Neuron (in vitro differentiated cells): ENCODE results near the gene NET1.

Experiments
- H2AFZ ChIP-seq: one replicate; pipeline ENCODE4 v1.6.1; 2013; ENCODE audit warnings: low read depth, mild to moderate bottlenecking, inconsistent platforms, low read length, moderate library complexity
- H3K27me3 ChIP-seq: one replicate; pipeline ENCODE4 v1.6.1; 2013; ENCODE audit warnings: low read length; ENCODE audit not compliant: insufficient read depth
- H3K36me3 ChIP-seq: one replicate; pipeline ENCODE4 v1.6.1; 2013; ENCODE audit warnings: low read length; ENCODE audit not compliant: insufficient read depth
- H3K4me1 ChIP-seq: one replicate; pipeline ENCODE4 v1.6.1; 2013; ENCODE audit warnings: low read length; ENCODE audit not compliant: insufficient read depth
- H3K4me3 ChIP-seq: 2 replicates; pipeline ENCODE4 v1.5.1; 2013; ENCODE audit warnings: mild to moderate bottlenecking, low read length, moderate library complexity
- H3K9me3 ChIP-seq: one replicate; pipeline ENCODE4 v1.6.1; 2013; ENCODE audit warnings: low read length

Gene NET1

GRCh38 chr10:5381187-5381586 is 31.2 kb upstream of the NET1 start:
- Histone ChIP-seq H3K27me3 (no peaks in the 10 kb centered on the region), H3K4me3 (no peak overlapping the region), H3K9me3 (no peaks in the 10 kb centered on the region), H2AFZ (no peak overlapping the region), H3K36me3 (no peaks in the 10 kb centered on the region), H3K4me1 (no peaks in the 10 kb centered on the region)

- no peaks in the 10 kb centered on the region for H3K27me3 ChIP-seq
- H2AFZ ChIP-seq: no peak overlapping the region
- no peak overlapping the region for H3K4me3 ChIP-seq
- H3K4me1 ChIP-seq: no peaks in the 10 kb centered on the region
- no peaks in the 10 kb centered on the region for H3K36me3 ChIP-seq
- no peaks in the 10 kb centered on the region for H3K9me3 ChIP-seq
These were observed 27.1 kb upstream of the NET1 start for GRCh38 chr10:5385224-5385623.

GRCh38 chr10:5387169-5387568 is 25.2 kb upstream of the NET1 start:
- H3K4me1 ChIP-seq: no peaks in the 10 kb centered on the region
- H3K36me3 ChIP-seq: no peaks in the 10 kb centered on the region
- H2AFZ ChIP-seq: no peak overlapping the region
- peaks cover 2% of the 10 kb centered on the region for H3K9me3 ChIP-seq
- no peak overlapping the region for H3K4me3 ChIP-seq
- H3K27me3 ChIP-seq: no peaks in the 10 kb centered on the region

GRCh38 chr10:5390607-5391205 is 21.7 kb upstream of the NET1 start:
- H3K36me3 ChIP-seq: no peaks in the 10 kb centered on the region
- no peak overlapping the region for H2AFZ ChIP-seq
- H3K9me3 ChIP-seq: peaks cover 5% of the 10 kb centered on the region
- no peak overlapping the region for H3K4me3 ChIP-seq
- no peaks in the 10 kb centered on the region for H3K4me1 ChIP-seq
- H3K27me3 ChIP-seq: no peaks in the 10 kb centered on the region

- Histone ChIP-seq H3K9me3 (peaks cover 5% of the 10 kb centered on the region), H2AFZ (no peak overlapping the region), H3K4me1 (no peaks in the 10 kb centered on the region), H3K36me3 (no peaks in the 10 kb centered on the region), H3K27me3 (no peaks in the 10 kb centered on the region), H3K4me3 (no peak overlapping the region)
These were observed 20.6 kb upstream of the NET1 start for GRCh38 chr10:5391790-5392189.

GRCh38 chr10:5393529-5393928 is 18.8 kb upstream of the NET1 start:
- Histone ChIP-seq H3K4me3 (no peak overlapping the region), H3K4me1 (no peaks in the 10 kb centered on the region), H2AFZ (no peak overlapping the region), H3K36me3 (no peaks in the 10 kb centered on the region), H3K9me3 (peaks cover 5% of the 10 kb centered on the region), H3K27me3 (no peaks in the 10 kb centered on the region)

- peaks cover 5% of the 10 kb centered on the region for H3K9me3 ChIP-seq
- no peaks in the 10 kb centered on the region for H3K4me1 ChIP-seq
- H3K4me3 ChIP-seq: no peak overlapping the region
- H3K27me3 ChIP-seq: no peaks in the 10 kb centered on the region
- no peaks in the 10 kb centered on the region for H3K36me3 ChIP-seq
- H2AFZ ChIP-seq: no peak overlapping the region
These were observed 17.2 kb upstream of the NET1 start for GRCh38 chr10:5395168-5395567.

GRCh38 chr10:5396556-5397300 is 15.6 kb upstream of the NET1 start:
- H3K36me3 ChIP-seq: no peaks in the 10 kb centered on the region
- no peak overlapping the region for H3K4me3 ChIP-seq
- no peak overlapping the region for H2AFZ ChIP-seq
- H3K4me1 ChIP-seq: no peaks in the 10 kb centered on the region
- H3K27me3 ChIP-seq: no peaks in the 10 kb centered on the region
- peaks cover 4% of the 10 kb centered on the region for H3K9me3 ChIP-seq

- Histone ChIP-seq H3K4me3 (no peak overlapping the region), H3K36me3 (no peaks in the 10 kb centered on the region), H3K27me3 (peaks cover 3% of the 10 kb centered on the region), H3K9me3 (no peaks in the 10 kb centered on the region), H3K4me1 (no peaks in the 10 kb centered on the region), H2AFZ (no peak overlapping the region)
These were observed 13.0 kb upstream of the NET1 start for GRCh38 chr10:5399332-5399731.

GRCh38 chr10:5400468-5401240 is 11.7 kb upstream of the NET1 start:
- H3K4me3 ChIP-seq: no peak overlapping the region
- H2AFZ ChIP-seq: no peak overlapping the region
- peaks cover 3% of the 10 kb centered on the region for H3K27me3 ChIP-seq
- H3K4me1 ChIP-seq: no peaks in the 10 kb centered on the region
- H3K9me3 ChIP-seq: no peaks in the 10 kb centered on the region
- no peaks in the 10 kb centered on the region for H3K36me3 ChIP-seq

- no peak overlapping the region for H3K4me3 ChIP-seq
- no peak overlapping the region for H2AFZ ChIP-seq
- H3K4me1 ChIP-seq: no peaks in the 10 kb centered on the region
- H3K36me3 ChIP-seq: no peaks in the 10 kb centered on the region
- no peaks in the 10 kb centered on the region for H3K9me3 ChIP-seq
- peaks cover 3% of the 10 kb centered on the region for H3K27me3 ChIP-seq
These were observed 9.6 kb upstream of the NET1 start for GRCh38 chr10:5402798-5403197.

GRCh38 chr10:5404208-5405041 is 7.9 kb upstream of the NET1 start, which contains the start of gene TUBAL3:
TSS of gene TUBAL3 (minus strand) at chr10:5404828. CDS start at chr10:5404792, 36 bp downstream.
- H3K9me3 ChIP-seq: no peaks in the 10 kb centered on the region
- no peak within 1 kb of the TSS for H2AFZ ChIP-seq
- H3K4me3 ChIP-seq: no peak within 1 kb of the TSS
- H3K4me1 ChIP-seq: no peaks in the 10 kb centered on the region
- H3K36me3 ChIP-seq: no peaks in the 10 kb centered on the region
- H3K27me3 ChIP-seq: peaks cover 3% of the 10 kb centered on the region
